Esophagus muscularis mucosa (tissue), 4 donors: Measurements from ENCODE around the gene SND1. TPM values are rescaled to one million over a fixed set of nuclear protein-coding genes. Genes with fewer than 3 reads are reported as not detected.

Source experiments
- DNase-seq: peaks from one replicate; pipeline ENCODE4 v3.0.0-alpha.2; 2017; ENCODE audit errors: extremely low spot score
- H3K27ac ChIP-seq, 4 donors: fragments of 200-600 bp; sonication (generic); replicated peaks in 1 of 4; 1 replicate in 3 of 4; 2 replicates in 1 of 4; pipeline ENCODE4 v1.5.1; 2016 to 2019; ENCODE audit warnings: mild to moderate bottlenecking in 1 of 4
- H3K27me3 ChIP-seq, 4 donors: fragments of 200-600 bp; sonication (generic); one replicate each; pipeline versions ENCODE4 v1.5.1 to v1.6.0; 2016 to 2019
- H3K36me3 ChIP-seq, 4 donors: fragments of 200-600 bp; sonication (generic); one replicate each; pipeline ENCODE4 v1.5.1; 2016 to 2019
- H3K4me1 ChIP-seq, 4 donors: fragments of 200-600 bp; sonication (generic); one replicate each; pipeline ENCODE4 v1.5.1; 2016 to 2019
- H3K4me3 ChIP-seq, 4 donors: fragments of 200-600 bp; sonication (generic); 1 replicate in 2 of 4; 2 replicates in 2 of 4; pipeline ENCODE4 v1.5.1; 2016 to 2019; ENCODE audit warnings: mild to moderate bottlenecking in 4 of 4, moderate library complexity in 1 of 4
- H3K9me3 ChIP-seq, 4 donors: fragments of 200-600 bp; sonication (generic); 1 replicate in 3 of 4; 2 replicates in 1 of 4; pipeline ENCODE4 v1.5.1; 2016 to 2019
- CTCF ChIP-seq, 3 experiments: fragments of 200-600 bp in 2 of 3; fragments of 450-650 bp in 1 of 3; sonication (generic) in 2 of 3; IDR thresholded peaks; one replicate each; pipeline ENCODE4 v1.5.1; 2017 to 2019; ENCODE audit warnings: antibody characterized with exemption in 3 of 3, mild to moderate bottlenecking in 2 of 3, moderate library complexity in 1 of 3
- EP300 ChIP-seq: sonication (generic); formaldehyde crosslinking; IDR thresholded peaks from one replicate; pipeline ENCODE4 v1.6.1; 2017; ENCODE audit warnings: antibody characterized with exemption
- POLR2A ChIP-seq: fragments of 450-650 bp; IDR thresholded peaks from one replicate; pipeline ENCODE4 v1.6.1; 2017; ENCODE audit warnings: antibody characterized with exemption, moderate library complexity, mild to moderate bottlenecking, low read depth
- POLR2AphosphoS5 ChIP-seq, 2 donors: sonication (generic); formaldehyde crosslinking; IDR thresholded peaks; one replicate each; pipeline ENCODE4 v1.6.1; 2017; ENCODE audit warnings: antibody characterized with exemption in 2 of 2
- WGBS: methylation state at CpG from one replicate; pipeline ENCODE4 v1.1.5; 2018; 5-methylcytosine and 5-hydroxymethylcytosine counted together
- intact Hi-C: fragments of 100-400 bp; cut with DNase I; formaldehyde crosslinking; loops from one replicate; pipeline ENCODE4 v1.15.1; 2023
- total RNA-seq, 4 donors: library from RNA; depleted of rRNA; stranded (reverse); fragments of >200 nt; gene quantifications; one replicate each; pipeline versions ENCODE4 v1.1.0 to v1.2.1, GENCODE V29; 2016

The SND1 gene
- total RNA-seq, 4 donors from 2014 or later: 71.4 to 91.2 (median 81.3) TPM

- intact Hi-C loops: no loop called here
- H3K27ac ChIP-seq: no peak overlapping the region
- no peaks in the 10 kb centered on the region for H3K27me3 ChIP-seq
- WGBS: 78% methylated on average over 2 of the region's 2 CpGs
- no peaks in the 10 kb centered on the region for H3K36me3 ChIP-seq
- TF ChIP-seq EP300 (no peak), CTCF (IDR thresholded peaks at IDR 0.05) (no peak), POLR2A (no peak), POLR2AphosphoS5 (IDR thresholded peaks at IDR 0.05) (no peak)
- H3K4me3 ChIP-seq: no peak overlapping the region
- H3K4me1 ChIP-seq: peaks cover 14 to 29% (median 23%) of the 10 kb centered on the region in 4 donors
- H3K9me3 ChIP-seq: no peaks in the 10 kb centered on the region
- no peak for DNase-seq
Measured at GRCh38 chr7:128026551-128026950, 374.6 kb downstream of the SND1 start.

DNA sequence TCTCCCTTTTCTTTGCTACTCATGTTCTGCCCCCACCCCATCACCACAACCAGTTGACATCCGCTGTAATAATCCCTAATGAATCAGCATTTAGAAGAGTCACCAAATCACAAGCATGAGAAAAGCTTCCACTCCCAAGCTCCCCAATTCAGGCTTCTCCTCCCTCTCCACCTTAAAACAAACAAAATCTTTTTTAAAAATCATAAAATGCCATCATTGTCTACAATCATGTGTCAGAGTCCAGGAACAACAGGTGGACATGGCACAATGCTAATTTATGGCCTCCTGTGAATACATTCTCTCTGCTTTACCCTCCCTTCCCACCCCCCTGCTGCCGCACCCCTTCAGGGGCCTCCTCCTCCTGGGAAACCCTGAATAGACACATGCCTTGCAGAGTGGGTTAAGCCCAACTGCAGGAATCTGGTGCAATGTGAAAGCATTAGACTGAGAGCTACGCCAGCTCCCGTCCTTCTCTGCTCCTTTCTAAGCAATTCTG is 375.5 kb downstream of the SND1 start:
- Histone ChIP-seq H3K27ac (no peak overlapping the region), H3K9me3 (no peaks in the 10 kb centered on the region), H3K27me3 (peaks cover 0 to 7% (median 0%) of the 10 kb centered on the region in 4 donors), H3K4me3 (no peak overlapping the region), H3K36me3 (no peaks in the 10 kb centered on the region), H3K4me1 (peaks cover 22 to 35% (median 29%) of the 10 kb centered on the region in 4 donors)
- no peak for DNase-seq
- intact Hi-C loops: no loop called here
- no peak for TF ChIP-seq EP300
- TF ChIP-seq CTCF (IDR thresholded peaks at IDR 0.05): no peak
- TF ChIP-seq POLR2AphosphoS5 (IDR thresholded peaks at IDR 0.05): no peak
- TF ChIP-seq POLR2A: no peak
- WGBS: 92% methylated on average over 3 of the region's 4 CpGs

DNA sequence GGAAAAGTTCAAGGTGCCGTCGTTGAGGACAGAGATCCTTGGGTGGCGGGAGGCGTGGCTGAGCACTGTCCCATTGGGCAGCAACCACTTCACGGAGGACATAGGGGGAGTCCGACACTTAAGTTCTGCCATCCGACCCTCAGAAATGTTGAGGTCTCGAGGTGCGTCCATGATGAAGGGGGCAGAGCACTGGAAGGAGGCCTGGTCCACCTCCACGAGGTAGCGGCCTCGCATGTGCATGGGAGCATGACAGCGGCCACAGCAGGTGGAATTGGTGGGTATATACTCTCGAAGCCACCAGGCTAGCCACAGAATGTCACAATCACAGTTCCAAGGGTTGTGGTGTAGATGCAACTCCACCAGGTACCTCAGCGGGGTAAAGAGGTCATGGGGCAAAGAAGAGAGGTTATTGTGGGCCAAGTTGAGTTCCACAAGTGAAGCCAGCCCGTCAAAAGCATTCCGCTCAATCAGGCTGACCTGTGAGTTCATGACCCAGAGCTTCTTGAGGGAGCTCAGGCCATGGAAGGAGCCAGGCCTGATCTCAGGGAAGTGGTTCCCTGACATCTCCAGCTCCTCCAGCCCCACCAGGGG is 377.5 kb downstream of the SND1 start:
- Histone ChIP-seq H3K27me3 (peaks cover 0 to 13% (median 0%) of the 10 kb centered on the region in 4 donors), H3K9me3 (no peaks in the 10 kb centered on the region), H3K4me3 (no peak overlapping the region), H3K4me1 (peaks cover 27 to 39% (median 36%) of the 10 kb centered on the region in 4 donors), H3K36me3 (no peaks in the 10 kb centered on the region), H3K27ac (no peak overlapping the region)
- 97% methylated on average over 15 of the region's 17 CpGs for WGBS
- intact Hi-C loops: no loop called here
- TF ChIP-seq CTCF (IDR thresholded peaks at IDR 0.05) (no peak), POLR2AphosphoS5 (IDR thresholded peaks at IDR 0.05) (no peak), POLR2A (no peak), EP300 (no peak)
- DNase-seq: no peak

GRCh38 chr7:128030263-128030653 is 378.3 kb downstream of the SND1 start:
- 97% methylated on average over 19 of the region's 21 CpGs for WGBS
- H3K4me3 ChIP-seq: peak overlapping the region; percentile 61 to 69 (median 62)
- intact Hi-C loops: no loop called here

More at GRCh38 chr7:128030263-128030653, 378.3 kb downstream of the SND1 start:
- no peaks in the 10 kb centered on the region for H3K36me3 ChIP-seq
- no peak for DNase-seq
- TF ChIP-seq EP300 (no peak), POLR2AphosphoS5 (IDR thresholded peaks at IDR 0.05) (no peak), POLR2A (no peak), CTCF (IDR thresholded peaks at IDR 0.05) (no peak)
- H3K27ac ChIP-seq: no peak overlapping the region
- H3K4me1 ChIP-seq: peaks cover 27 to 39% (median 36%) of the 10 kb centered on the region in 4 donors
- no peaks in the 10 kb centered on the region for H3K9me3 ChIP-seq
- peaks cover 0 to 13% (median 0%) of the 10 kb centered on the region in 4 donors for H3K27me3 ChIP-seq
